Fibroblast of skin of abdomen (primary cell): ENCODE measurements around the gene HNRNPA3.
"Not testable (repeated sequence)": the region's sequence is repeated elsewhere in the genome, so short reads cannot be mapped to it uniquely, and the experiment has no call there.

Experiments used
- DNase-seq: peaks from one replicate; pipeline ENCODE4 v3.0.0-alpha.2; 2013

Gene HNRNPA3

GRCh38 chr2:177256026-177256425, 43.4 kb downstream of the HNRNPA3 start:
- no peak for DNase-seq

GRCh38 chr2:177256695-177257094, 44.1 kb downstream of the HNRNPA3 start:
- no peak for DNase-seq

DNA sequence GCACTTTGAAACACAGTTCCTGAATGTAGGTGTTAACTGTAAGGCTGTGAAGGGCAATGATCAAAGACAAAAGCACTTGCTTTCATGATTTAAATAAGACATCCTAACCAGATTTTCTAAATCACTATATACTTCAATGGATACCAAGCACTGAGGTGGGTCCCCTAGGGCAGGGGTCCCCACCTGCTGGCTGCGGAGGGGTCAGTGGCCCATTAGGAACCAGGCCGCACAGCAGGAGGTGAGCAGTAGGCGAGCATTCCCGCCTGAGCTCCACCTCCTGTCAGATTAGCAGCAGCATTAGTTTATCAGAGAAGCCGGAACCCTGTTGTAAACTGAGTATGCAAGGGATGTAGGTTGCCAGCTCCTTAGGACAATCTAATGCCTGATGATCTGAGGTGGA, 44.9 kb downstream of the HNRNPA3 start:
- no peak for DNase-seq

- no peak for DNase-seq
These were observed 45.5 kb downstream of the HNRNPA3 start for GRCh38 chr2:177258059-177258458.

DNA sequence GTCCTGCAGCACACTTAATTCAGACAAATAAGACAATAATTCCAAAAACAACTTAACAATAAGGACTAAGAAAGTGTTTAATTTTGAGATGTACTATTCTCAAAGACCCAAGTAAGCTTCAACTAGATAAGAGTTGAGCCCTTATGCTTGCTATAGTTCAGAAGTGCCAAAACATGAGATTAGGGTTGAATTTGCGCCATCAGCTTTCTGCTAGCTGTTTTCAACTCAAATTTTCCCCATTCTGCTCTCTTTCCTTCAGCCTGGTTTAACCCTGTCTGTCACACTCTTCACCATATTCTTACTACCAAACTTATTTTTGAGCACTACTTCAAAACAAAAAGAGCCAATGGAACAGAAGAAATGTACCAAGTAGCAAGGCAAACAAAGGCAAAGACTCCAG, 47.8 kb downstream of the HNRNPA3 start:
- DNase-seq: no peak

DNA sequence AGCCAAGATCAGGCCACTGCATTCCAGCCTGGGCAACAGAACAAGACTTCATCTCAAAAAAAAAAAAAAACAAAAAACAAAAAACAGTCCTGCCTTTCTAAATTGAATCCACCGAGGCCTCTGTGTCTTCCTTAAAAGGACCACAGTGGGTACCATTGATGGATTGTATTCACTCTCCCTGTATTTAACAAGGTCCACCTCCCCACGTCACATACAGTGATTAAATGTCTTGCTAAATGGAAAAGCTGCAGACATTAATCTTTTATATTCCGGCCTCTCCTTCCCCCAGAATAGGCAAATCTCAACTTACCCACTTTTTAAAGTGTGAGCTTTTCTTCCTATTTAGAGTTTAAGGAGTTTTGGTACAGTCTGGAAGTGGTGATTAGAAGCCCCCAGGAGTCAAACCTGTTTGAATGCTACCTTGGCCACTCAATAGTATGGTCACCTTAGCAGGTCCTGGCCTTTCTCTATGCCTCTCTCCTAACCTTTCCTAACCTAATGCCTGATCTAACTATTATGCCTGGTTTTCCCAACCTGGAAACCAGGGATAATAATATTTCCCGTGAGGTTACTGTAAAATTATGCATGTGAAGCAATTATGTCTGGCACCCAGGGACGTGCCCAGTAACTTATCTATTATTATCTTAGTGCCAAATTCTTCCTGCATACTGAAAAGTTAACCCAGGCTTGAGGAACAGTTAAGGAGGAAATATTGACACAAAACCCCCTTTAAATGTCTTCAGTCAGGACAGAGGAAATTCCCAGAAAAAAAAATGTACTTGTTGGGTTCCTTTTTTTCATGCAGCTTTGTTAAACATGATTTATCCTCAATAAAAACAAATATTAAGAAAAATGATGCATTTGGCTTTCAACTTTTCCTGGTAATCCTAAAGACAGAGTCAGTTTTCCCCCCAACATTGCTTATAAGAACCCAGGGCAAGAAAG, 48.8 kb downstream of the HNRNPA3 start:
- no peak for DNase-seq

- no peak for DNase-seq
These were observed 49.5 kb downstream of the HNRNPA3 start for GRCh38 chr2:177262092-177262491.

DNA sequence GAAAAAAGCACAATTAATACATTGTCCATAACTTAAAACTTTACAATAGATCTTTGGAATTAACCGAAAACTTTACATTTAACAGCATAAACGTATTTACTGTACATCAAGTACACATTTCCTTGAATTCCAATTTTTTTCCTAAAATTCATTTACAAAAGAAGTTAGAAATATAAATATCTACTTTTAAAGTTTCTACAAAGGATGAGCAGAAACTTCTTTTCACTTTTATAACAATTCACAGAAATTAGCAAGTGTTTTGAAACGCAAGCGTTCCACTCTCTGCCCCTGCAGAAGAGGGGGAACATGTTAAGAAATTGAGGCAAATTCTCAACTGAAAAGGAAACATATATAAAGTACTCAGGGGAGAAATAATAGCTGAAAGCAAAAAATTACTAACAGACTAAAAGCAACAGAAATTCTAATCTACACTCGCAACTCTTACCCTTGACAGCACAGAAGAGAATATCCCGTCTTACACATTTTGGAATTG, 50.4 kb downstream of the HNRNPA3 start:
- no peak for DNase-seq

DNA sequence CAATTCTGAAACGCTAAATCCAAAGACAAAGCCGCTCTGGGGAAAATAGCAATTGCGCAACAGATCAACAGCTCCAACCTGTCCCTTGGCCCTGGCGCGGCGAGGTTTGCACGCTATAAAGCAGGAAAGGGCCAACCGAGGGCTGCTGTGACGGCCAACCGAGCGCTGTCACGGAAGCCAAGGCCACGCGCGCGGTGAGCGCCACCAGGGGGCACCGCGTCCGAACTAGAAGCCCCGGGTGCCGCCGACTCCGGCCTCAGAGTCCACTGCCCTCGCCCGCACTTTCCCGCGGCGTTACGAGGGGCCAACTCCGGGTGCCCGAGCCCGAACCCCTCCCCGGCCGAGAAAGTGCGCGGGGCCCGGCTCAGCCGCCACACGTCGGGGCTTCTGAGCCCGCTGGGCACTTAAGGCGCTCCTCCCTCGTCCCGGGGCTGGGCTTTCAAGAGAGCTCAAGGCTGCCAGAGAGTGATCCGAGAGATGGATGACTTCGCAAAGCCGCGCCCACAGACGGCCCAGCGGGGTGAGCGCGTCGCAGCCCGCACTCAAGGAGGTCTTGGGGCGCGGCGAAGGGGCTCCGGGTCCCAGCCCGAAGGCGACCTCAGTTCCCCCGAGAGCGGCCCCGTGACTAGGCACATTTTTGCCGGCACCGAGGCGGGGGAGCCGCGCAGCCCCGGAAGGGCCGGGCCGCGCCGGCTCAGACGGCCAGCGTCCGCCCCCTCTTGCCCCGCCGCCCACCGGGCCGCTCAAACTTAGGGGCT, 51.0 kb downstream of the HNRNPA3 start:
- peak; percentile 98 for DNase-seq

DNA sequence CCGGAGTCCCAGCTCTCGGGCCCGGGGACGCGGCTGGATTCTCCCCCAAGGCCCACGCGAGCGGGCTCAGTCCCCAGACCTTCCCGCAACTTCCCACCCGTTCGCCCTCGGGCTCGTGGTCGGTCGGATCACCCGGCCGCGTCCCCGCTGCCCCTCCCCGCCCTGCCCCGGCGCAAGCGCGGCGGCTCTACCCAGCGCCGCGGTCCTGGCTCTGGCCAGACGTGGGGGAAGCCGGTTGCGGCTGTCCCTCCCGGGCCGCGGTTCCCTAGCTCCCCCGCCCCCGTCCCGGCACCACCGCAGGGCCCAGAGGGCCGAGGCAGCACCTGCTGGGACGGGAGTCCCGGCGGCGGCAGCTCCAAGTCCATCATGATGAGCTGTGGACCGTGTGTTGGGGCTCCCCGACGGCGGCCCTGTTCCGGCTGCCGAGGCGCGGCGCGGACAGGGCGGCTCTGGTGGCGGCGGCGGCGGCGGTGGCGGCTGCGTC, 51.7 kb downstream of the HNRNPA3 start:
- DNase-seq: no peak

- DNase-seq: peak; percentile 95
These were observed 52.3 kb downstream of the HNRNPA3 start, which contains the start of gene NFE2L2 for GRCh38 chr2:177264693-177265587. NFE2L2 (minus strand) TSS chr2:177264727; CDS start chr2:177264576, 151 bp downstream.

GRCh38 chr2:177265824-177266817, 53.5 kb downstream of the HNRNPA3 start:
- peak; percentile 50 for DNase-seq

GRCh38 chr2:177266955-177267354, 54.4 kb downstream of the HNRNPA3 start:
- not testable (repeated sequence) for DNase-seq

DNA sequence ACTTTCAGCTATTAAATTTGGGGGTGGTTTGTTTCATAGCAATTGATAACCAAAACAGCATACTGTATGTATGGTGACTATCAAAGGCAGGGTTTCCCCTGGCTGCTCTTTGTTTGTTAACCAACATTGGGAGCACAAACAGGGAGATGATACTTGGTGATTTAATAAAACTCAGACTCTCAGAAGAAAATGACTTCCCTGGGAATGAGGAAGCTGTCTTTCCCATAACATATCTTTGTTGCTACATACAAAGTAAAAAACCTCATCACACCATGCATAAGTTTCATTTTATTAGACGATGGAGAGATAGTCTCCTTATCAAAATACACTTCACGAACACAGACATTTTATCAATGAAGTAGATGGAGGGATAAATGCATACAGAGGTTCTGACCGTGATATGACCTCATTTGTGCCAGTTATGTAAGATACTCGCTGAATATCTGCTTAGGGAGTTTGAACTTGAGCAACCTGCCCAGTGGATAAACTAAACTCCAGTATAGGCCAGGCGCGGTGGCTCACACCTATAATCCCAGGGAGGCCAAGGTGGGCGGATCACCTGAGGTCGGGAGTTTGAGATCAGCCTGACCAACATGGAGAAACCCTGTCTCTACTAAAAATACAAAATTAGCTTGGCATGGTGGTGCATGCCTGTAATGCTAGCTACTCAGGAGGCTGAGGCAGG, 55.7 kb downstream of the HNRNPA3 start:
- no peak for DNase-seq

- no peak for DNase-seq
These were observed 56.3 kb downstream of the HNRNPA3 start for GRCh38 chr2:177268901-177269300.

DNA sequence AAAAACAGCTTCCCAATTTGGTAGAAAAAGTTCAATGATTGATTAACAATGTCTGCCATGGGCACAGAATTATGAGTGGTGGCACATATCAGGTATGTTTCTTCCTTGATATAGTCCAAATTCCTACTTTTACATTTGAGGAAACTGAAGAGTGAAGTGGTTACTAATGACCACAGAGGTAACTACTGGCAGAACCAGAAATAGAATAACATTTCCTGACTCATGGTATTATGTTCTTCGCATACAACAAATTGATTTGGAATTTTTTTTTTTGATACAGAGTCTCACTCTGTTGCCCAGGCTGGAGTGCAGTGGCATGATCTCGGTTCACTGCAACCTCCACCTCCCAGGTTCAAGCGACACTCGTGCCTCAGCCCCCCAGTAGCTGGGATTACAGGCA, 57.9 kb downstream of the HNRNPA3 start:
- no peak for DNase-seq

GRCh38 chr2:177271981-177272666, 59.5 kb downstream of the HNRNPA3 start:
- no peak for DNase-seq

- no peak for DNase-seq
These were observed 60.2 kb downstream of the HNRNPA3 start for GRCh38 chr2:177272765-177273164.

GRCh38 chr2:177273408-177273807, 60.8 kb downstream of the HNRNPA3 start:
- DNase-seq: no peak
